NCI-H2196 (cell line): ENCODE data around the gene ZG16B.

Experiments
- DNase-seq: peaks from one replicate; lab custom pipeline; 2025; ENCODE audit not compliant: unreplicated experiment; lab: John Stamatoyannopoulos, UW

The ZG16B gene

DNA sequence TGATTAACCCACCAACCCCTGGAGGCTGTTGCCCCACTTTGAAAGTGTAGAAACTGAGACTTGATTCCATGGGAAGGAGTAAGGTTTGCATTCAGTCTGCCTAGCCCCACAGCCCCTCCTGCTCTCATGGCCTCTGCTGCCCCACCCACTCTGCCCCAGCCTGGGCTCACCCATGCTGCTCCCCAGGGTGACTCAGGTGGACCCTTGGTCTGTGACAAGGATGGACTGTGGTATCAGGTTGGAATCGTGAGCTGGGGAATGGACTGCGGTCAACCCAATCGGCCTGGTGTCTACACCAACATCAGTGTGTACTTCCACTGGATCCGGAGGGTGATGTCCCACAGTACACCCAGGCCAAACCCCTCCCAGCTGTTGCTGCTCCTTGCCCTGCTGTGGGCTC lies 25.4 kb upstream of the ZG16B start:
- DNase-seq: no peak

- no peak for DNase-seq
Observed at GRCh38 chr16:2806286-2806685, 23.8 kb upstream of the ZG16B start.

GRCh38 chr16:2808181-2808580 lies 21.9 kb upstream of the ZG16B start:
- no peak for DNase-seq

GRCh38 chr16:2809149-2809760 lies 20.8 kb upstream of the ZG16B start:
- no peak for DNase-seq

- no peak for DNase-seq
Observed at GRCh38 chr16:2810651-2811050, 19.5 kb upstream of the ZG16B start.

GRCh38 chr16:2811703-2812471 lies 18.2 kb upstream of the ZG16B start:
- no peak for DNase-seq

DNA sequence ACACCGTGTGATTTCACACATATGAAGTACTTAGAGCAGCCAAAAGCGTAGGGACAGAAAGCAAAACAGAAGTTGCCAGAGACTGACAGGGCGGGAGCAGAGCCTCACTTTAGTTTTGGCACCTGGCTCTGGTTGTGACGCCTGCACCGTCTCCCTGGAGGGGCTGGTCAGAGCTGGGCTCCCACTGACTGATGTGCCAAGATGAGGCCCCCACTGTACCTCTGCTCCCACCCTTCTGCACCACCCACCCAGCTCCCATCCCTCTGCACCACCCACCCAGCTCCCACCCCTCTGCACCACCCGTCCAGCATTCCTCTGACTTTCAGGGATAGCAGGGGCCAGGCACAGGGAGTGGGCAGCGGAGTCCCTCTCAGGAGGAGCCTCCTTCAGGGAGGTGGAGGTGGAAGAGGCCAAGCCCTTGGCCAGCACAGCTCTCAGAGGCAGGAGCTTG lies 16.3 kb upstream of the ZG16B start:
- no peak for DNase-seq

- DNase-seq: no peak
Observed at GRCh38 chr16:2814551-2815298, 15.4 kb upstream of the ZG16B start.

DNA sequence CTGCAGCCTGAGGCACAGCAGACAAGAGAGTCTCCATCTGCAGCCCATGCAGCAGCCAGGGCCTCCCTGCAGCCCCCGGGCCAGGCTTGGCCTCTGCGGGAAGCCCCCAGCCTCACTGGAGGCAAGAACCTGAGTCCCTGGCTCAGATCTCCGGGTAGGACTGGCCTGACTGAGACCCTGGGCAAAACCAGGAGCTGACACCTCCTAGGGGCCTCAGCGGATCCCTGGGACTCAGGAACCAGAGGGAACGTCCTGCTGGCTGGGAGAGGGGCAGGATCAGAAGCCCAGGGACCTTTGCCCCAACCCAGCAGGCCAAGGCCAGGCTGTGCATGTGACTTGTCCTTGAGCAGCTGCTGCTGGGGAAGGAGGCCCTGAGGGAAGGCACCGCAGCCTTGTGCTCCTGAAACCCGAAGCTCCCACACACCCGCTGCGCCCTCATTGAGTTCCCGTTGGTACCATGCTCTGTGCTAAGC lies 14.8 kb upstream of the ZG16B start:
- no peak for DNase-seq

DNA sequence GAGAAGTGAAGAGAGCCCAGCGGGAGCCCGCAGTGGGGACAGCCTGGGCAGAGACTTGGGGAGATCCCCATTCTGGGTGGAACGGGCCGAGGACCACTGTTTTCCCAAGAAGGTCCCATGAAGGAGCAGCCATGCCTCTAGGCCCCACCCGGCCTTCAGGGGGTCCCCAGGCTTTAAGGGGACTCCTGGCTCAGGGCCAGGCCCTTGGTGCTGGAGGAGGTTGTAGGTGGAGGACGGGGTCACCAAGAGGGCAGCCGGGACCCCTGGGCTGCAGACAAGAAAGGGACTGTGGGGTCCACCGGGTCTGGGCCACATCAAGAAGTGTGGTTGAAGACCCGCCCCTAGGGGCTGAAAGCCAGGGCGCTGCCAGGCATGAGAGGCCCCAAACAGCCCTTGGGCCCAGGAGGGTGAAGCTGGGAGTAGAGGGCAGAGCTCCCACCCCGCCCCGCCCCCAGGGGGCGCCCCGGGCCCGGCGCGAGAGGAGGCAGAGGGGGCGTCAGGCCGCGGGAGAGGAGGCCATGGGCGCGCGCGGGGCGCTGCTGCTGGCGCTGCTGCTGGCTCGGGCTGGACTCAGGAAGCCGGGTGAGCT lies 13.3 kb upstream of the ZG16B start, which contains the start of gene PRSS21:
Gene PRSS21 (plus strand): TSS at position 487 of the 589 bp plus-strand sequence. CDS start 32 bp downstream, at position 519.
- no peak for DNase-seq

- DNase-seq: no peak
Observed at GRCh38 chr16:2817340-2818271, 12.5 kb upstream of the ZG16B start.

- no peak for DNase-seq
Observed at GRCh38 chr16:2818272-2818876, 11.7 kb upstream of the ZG16B start.

DNA sequence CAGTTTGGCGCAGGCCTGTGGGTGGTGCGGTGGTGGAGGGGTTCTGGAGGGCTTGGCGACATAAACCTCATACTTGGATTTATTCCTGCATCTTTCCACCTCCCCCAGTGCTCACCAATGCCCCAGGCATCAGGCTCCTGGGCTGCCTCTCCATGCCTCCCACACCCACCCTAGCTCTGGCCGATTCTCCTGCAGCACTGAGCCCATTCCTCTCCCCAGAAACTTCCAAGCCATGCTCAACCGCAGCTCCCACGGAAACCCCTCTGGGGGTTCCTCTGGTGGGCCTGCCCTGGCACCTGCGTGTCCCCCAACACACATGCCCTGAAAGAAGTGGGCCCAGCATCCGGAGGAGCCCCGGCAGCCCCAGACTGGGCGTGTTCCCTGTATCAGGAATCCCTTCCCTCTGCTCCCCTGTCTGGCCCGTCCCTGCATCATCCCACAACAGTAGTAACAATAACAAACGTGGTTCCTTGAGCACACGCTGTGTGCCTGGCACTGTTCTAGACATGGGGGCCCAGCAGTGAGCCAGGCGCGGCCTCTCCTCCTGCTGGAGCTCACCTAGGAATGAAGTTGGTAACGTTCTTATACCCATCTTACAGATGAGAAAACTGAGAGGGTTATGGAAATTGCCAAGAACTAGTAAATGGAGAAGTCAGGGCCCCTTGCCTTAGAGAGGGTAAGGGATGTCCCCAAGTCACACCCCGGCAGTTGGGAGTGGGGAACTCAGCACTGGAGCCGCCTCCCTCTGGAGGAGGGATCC lies 10.7 kb upstream of the ZG16B start:
- no peak for DNase-seq

- DNase-seq: no peak
Observed at GRCh38 chr16:2819939-2820835, 9.9 kb upstream of the ZG16B start.

DNA sequence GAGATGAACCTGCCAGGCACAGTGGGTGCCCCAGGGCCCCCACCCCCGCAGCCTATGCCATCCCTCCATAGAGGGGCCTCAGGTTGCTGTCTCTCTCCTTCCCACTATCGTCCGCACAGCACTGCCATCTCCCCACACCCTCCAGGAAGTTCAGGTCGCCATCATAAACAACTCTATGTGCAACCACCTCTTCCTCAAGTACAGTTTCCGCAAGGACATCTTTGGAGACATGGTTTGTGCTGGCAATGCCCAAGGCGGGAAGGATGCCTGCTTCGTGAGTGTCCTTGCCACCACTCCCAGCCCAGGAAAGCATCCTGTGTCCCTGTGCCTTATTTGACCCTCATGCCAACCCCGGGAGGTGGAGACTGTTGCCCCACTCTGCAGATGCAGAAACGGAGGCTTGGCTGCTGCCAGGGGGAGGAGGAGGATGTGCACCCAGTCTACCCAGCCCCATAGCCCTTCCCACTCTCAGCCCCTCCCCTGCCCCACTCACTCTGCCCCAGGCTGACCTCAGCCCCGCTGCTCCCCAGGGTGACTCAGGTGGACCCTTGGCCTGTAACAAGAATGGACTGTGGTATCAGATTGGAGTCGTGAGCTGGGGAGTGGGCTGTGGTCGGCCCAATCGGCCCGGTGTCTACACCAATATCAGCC lies 9.1 kb upstream of the ZG16B start:
- no peak for DNase-seq

- DNase-seq: no peak
Observed at GRCh38 chr16:2821487-2822157, 8.5 kb upstream of the ZG16B start.

GRCh38 chr16:2822158-2822495 lies 8.0 kb upstream of the ZG16B start:
- DNase-seq: no peak
